Osteocyte (in vitro differentiated cells): ENCODE measurements around the gene ERAP2. TPM values are rescaled to one million over a fixed set of nuclear protein-coding genes. Genes with fewer than 3 reads are reported as not detected.
"Not testable (repeated sequence)": the region's sequence is repeated elsewhere in the genome, so short reads cannot be mapped to it uniquely, and the experiment has no call there.

Experiments
- DNase-seq: peaks from one replicate; pipeline ENCODE4 v3.0.0; 2021; ENCODE audit warnings: mixed read lengths; ENCODE audit not compliant: unreplicated experiment; ENCODE audit errors: extremely low spot score
- H3K27ac Mint-ChIP-seq: one replicate; pipeline ENCODE4 v1.8.0; 2021; ENCODE audit warnings: mild to moderate bottlenecking, mixed read lengths; ENCODE audit not compliant: unreplicated experiment
- H3K27me3 Mint-ChIP-seq: one replicate; pipeline ENCODE4 v1.8.0; 2021; ENCODE audit warnings: mixed read lengths; ENCODE audit not compliant: unreplicated experiment
- H3K36me3 Mint-ChIP-seq: one replicate; pipeline ENCODE4 v1.8.0; 2021; ENCODE audit warnings: mixed read lengths; ENCODE audit not compliant: unreplicated experiment
- H3K4me1 Mint-ChIP-seq: one replicate; pipeline ENCODE4 v1.8.0; 2021; ENCODE audit warnings: mixed read lengths; ENCODE audit not compliant: unreplicated experiment
- H3K4me3 Mint-ChIP-seq: one replicate; pipeline ENCODE4 v1.8.0; 2021; ENCODE audit warnings: mild to moderate bottlenecking, moderate library complexity, mixed read lengths; ENCODE audit not compliant: unreplicated experiment
- H3K9me3 Mint-ChIP-seq: one replicate; pipeline ENCODE4 v1.8.0; 2021; ENCODE audit warnings: mixed read lengths; ENCODE audit not compliant: unreplicated experiment
- CTCF ChIP-seq: fragments of 200-600 bp; sonication (generic); IDR thresholded peaks from 2 replicates; pipeline ENCODE4 v1.5.0; 2021; ENCODE audit warnings: antibody characterized with exemption, mild to moderate bottlenecking, moderate library complexity
- total RNA-seq: library from RNA; stranded (reverse); gene quantifications from 2 replicates; pipeline ENCODE4 v1.2.1, GENCODE V29; 2021

ERAP2 gene
- total RNA-seq, 1 donor from 2014 or later: 3.5 TPM

GRCh38 chr5:96874631-96875030 is 1.7 kb upstream of the ERAP2 start:
- H3K4me3 Mint-ChIP-seq: no peak overlapping the region
- TF ChIP-seq CTCF: no peak
- no peak for DNase-seq
- H3K9me3 Mint-ChIP-seq: no peaks in the 10 kb centered on the region
- H3K36me3 Mint-ChIP-seq: peaks cover under 1% of the 10 kb centered on the region
- H3K27me3 Mint-ChIP-seq: peaks cover 3% of the 10 kb centered on the region
- peaks cover 27% of the 10 kb centered on the region for H3K4me1 Mint-ChIP-seq
- no peak overlapping the region for H3K27ac Mint-ChIP-seq

- H3K4me1 Mint-ChIP-seq: peaks cover 29% of the 10 kb centered on the region
- H3K9me3 Mint-ChIP-seq: no peaks in the 10 kb centered on the region
- peaks cover 3% of the 10 kb centered on the region for H3K27me3 Mint-ChIP-seq
- peak overlapping the region; percentile 94 for H3K27ac Mint-ChIP-seq
- no peak for DNase-seq
- peak overlapping the region; percentile 87 for H3K4me3 Mint-ChIP-seq
- no peak for TF ChIP-seq CTCF
- peaks cover 13% of the 10 kb centered on the region for H3K36me3 Mint-ChIP-seq
These were observed 459 bp upstream of the ERAP2 start for GRCh38 chr5:96875791-96876291.

- Mint-ChIP-seq H3K27ac (peak overlapping the region; percentile 64), H3K4me1 (peaks cover 33% of the 10 kb centered on the region), H3K4me3 (peak overlapping the region; percentile 60), H3K36me3 (peaks cover 20% of the 10 kb centered on the region)
- H3K9me3 Mint-ChIP-seq, DNase-seq, H3K27me3 Mint-ChIP-seq: not testable (repeated sequence)
These were observed 723 bp downstream of the ERAP2 start for GRCh38 chr5:96876977-96877469.

GRCh38 chr5:96879665-96880064 is 3.4 kb downstream of the ERAP2 start:
- Mint-ChIP-seq H3K27ac (no peak overlapping the region), H3K9me3 (no peaks in the 10 kb centered on the region), H3K4me1 (peaks cover 33% of the 10 kb centered on the region), H3K4me3 (no peak overlapping the region), H3K27me3 (no peaks in the 10 kb centered on the region), H3K36me3 (peaks cover 33% of the 10 kb centered on the region)
- no peak for TF ChIP-seq CTCF
- DNase-seq: no peak

- Mint-ChIP-seq H3K27ac (no peak overlapping the region), H3K4me1 (peaks cover 30% of the 10 kb centered on the region), H3K4me3 (no peak overlapping the region), H3K27me3 (no peaks in the 10 kb centered on the region), H3K36me3 (peaks cover 41% of the 10 kb centered on the region), H3K9me3 (no peaks in the 10 kb centered on the region)
- TF ChIP-seq CTCF: no peak
- no peak for DNase-seq
These were observed 4.3 kb downstream of the ERAP2 start for GRCh38 chr5:96880444-96881164.
